GM12891 (cell line): Measurements from ENCODE around the gene BLID.

ENCODE experiments used
- POLR2A ChIP-seq: IDR thresholded peaks from 2 replicates; pipeline ENCODE4 v1.6.1; 2011; ENCODE audit warnings: low read depth, low read length, control low read depth
- POLR2AphosphoS5 ChIP-seq: IDR thresholded peaks from 2 replicates; pipeline ENCODE4 v1.6.1; 2011; ENCODE audit warnings: low read depth, low read length, control low read depth
- POU2F2 ChIP-seq: IDR thresholded peaks from 2 replicates; pipeline ENCODE4 v1.6.1; 2011; ENCODE audit warnings: low read depth, mild to moderate bottlenecking, control low read depth, low read length, moderate library complexity
- TAF1 ChIP-seq: IDR thresholded peaks from 2 replicates; pipeline ENCODE4 v1.6.1; 2011; ENCODE audit warnings: low read depth, low read length, control low read depth

- no peak for TF ChIP-seq POLR2A
- no peak for TF ChIP-seq POLR2AphosphoS5
- no peak for TF ChIP-seq POU2F2
- TF ChIP-seq TAF1, result no peak
Observed at GRCh38 chr11:122095681-122096262, 20.2 kb downstream of the BLID start.
